22Rv1 (cell line): Measurements from ENCODE around the gene NHEJ1.

Experiments
- CTCF ChIP-seq: fragments of 450-650 bp; IDR thresholded peaks from 2 replicates; pipeline ENCODE4 v1.5.1; 2017; ENCODE audit warnings: mild to moderate bottlenecking
- ZFX ChIP-seq: fragments of 450-650 bp; IDR thresholded peaks from 2 replicates; pipeline ENCODE4 v1.6.1; 2017; ENCODE audit warnings: antibody characterized with exemption, borderline replicate concordance

- TF ChIP-seq CTCF = no peak
- TF ChIP-seq ZFX = no peak
These were observed 42.1 kb downstream of the NHEJ1 start for GRCh38 chr2:219118504-219118903.
